B cell (primary cell): ENCODE measurements around the gene ZNF747. TPM values are rescaled to one million over a fixed set of nuclear protein-coding genes. Genes with fewer than 3 reads are reported as not detected.

Source experiments
- ATAC-seq: fragments of 200-7000 bp; cut with Tn5 transposase; one replicate; pipeline ENCODE4 v1.10.0; 2021; ENCODE audit warnings: low read depth, mild to moderate bottlenecking, moderate number of reproducible peaks, moderate library complexity
- CTCF ChIA-PET: fragments of 350-600 bp; sonication (Branson Sonifier 250); formaldehyde crosslinking; loops from one replicate; lab custom pipeline; 2021; ENCODE audit warnings: antibody characterized with exemption, inconsistent platforms; lab: Charles Lee
- POLR2A ChIA-PET: fragments of 350-600 bp; sonication (Branson Sonifier 250); formaldehyde crosslinking; loops from one replicate; lab custom pipeline; 2021; ENCODE audit warnings: antibody characterized with exemption; lab: Charles Lee
- DNase-seq: peaks from one replicate; pipeline ENCODE4 v3.0.0; 2013
- H2AFZ ChIP-seq: 2 replicates; pipeline ENCODE4 v1.6.1; 2012; ENCODE audit warnings: mild to moderate bottlenecking, low read depth, low read length; ENCODE audit not compliant: insufficient read depth, poor library complexity, severe bottlenecking
- H3K27ac ChIP-seq, 2 donors: 1 replicate in 1 of 2; 2 replicates in 1 of 2; pipeline ENCODE4 v1.5.1; 2012 to 2013; ENCODE audit warnings: low read length in 2 of 2, mild to moderate bottlenecking in 2 of 2, moderate library complexity in 1 of 2
- H3K27me3 ChIP-seq, 4 experiments: fragments of 200-600 bp in 1 of 4; sonication (generic) in 1 of 4; replicated peaks in 1 of 4; 1 replicate in 2 of 4; 2 replicates in 2 of 4; pipeline versions ENCODE4 v1.6.1 to v1.7.0; 2013 to 2016; ENCODE audit warnings: low read length in 3 of 4, mild to moderate bottlenecking in 2 of 4, mixed read lengths in 1 of 4, moderate library complexity in 1 of 4; ENCODE audit not compliant: insufficient read depth in 4 of 4, control insufficient read depth in 3 of 4; ENCODE audit errors: control extremely low read depth in 1 of 4
- H3K36me3 ChIP-seq, 2 experiments: replicated peaks in 1 of 2; 1 replicate in 1 of 2; 2 replicates in 1 of 2; pipeline versions ENCODE4 v1.6.1 to v1.7.1; 2013; ENCODE audit warnings: low read length in 1 of 2; ENCODE audit not compliant: insufficient read depth in 2 of 2, control insufficient read depth in 1 of 2; ENCODE audit errors: control extremely low read depth in 1 of 2, extremely low read depth in 1 of 2
- H3K4me1 ChIP-seq, 2 donors: fragments of 200-600 bp in 1 of 2; sonication (generic) in 1 of 2; 1 replicate in 1 of 2; 2 replicates in 1 of 2; pipeline versions ENCODE4 v1.5.1 to v1.6.1; 2013 to 2017; ENCODE audit warnings: low read length in 2 of 2; ENCODE audit not compliant: control insufficient read depth in 2 of 2, insufficient read depth in 2 of 2
- H3K4me2 ChIP-seq: replicated peaks from 2 replicates; pipeline ENCODE3; 2012; ENCODE audit warnings: mild to moderate bottlenecking, low read depth, low read length; ENCODE audit not compliant: poor library complexity, severe bottlenecking
- H3K4me3 ChIP-seq, 5 experiments: fragments of 200-600 bp in 1 of 5; sonication (generic) in 1 of 5; 1 replicate in 3 of 5; 2 replicates in 2 of 5; pipeline versions ENCODE4 v1.5.1 to v1.7.0; 2011 to 2016; ENCODE audit warnings: low read length in 4 of 5, mild to moderate bottlenecking in 4 of 5, low read depth in 2 of 5, control low read depth in 1 of 5, moderate library complexity in 1 of 5; ENCODE audit not compliant: insufficient read depth in 1 of 5; ENCODE audit errors: control extremely low read depth in 1 of 5, extremely low read depth in 1 of 5
- H3K79me2 ChIP-seq: fragments of 200-600 bp; sonication (generic); one replicate; pipeline ENCODE4 v1.6.0; 2016; ENCODE audit warnings: low read length; ENCODE audit not compliant: control insufficient read depth, insufficient read depth
- H3K9ac ChIP-seq: fragments of 200-600 bp; sonication (generic); 2 replicates; pipeline ENCODE4 v1.6.1; 2017; ENCODE audit warnings: mild to moderate bottlenecking, low read length, moderate library complexity
- H3K9me3 ChIP-seq, 3 donors: one replicate each; pipeline versions ENCODE4 v1.6.1 to v1.7.1; 2013; ENCODE audit warnings: low read length in 2 of 3; ENCODE audit not compliant: control insufficient read depth in 2 of 3, insufficient read depth in 1 of 3; ENCODE audit errors: control extremely low read depth in 1 of 3
- H4K20me1 ChIP-seq: 2 replicates; pipeline ENCODE4 v1.6.0; 2012; ENCODE audit warnings: mild to moderate bottlenecking, low read length; ENCODE audit not compliant: insufficient read depth, control insufficient read depth, poor library complexity, severe bottlenecking
- H3K27ac Mint-ChIP-seq: one replicate; pipeline ENCODE4 v1.8.0; 2021; ENCODE audit warnings: mixed read lengths
- H3K27me3 Mint-ChIP-seq: one replicate; pipeline ENCODE4 v1.8.0; 2021; ENCODE audit warnings: mixed read lengths
- H3K4me1 Mint-ChIP-seq: one replicate; pipeline ENCODE4 v1.8.0; 2021; ENCODE audit warnings: mixed read lengths
- H3K4me3 Mint-ChIP-seq: one replicate; pipeline ENCODE4 v1.8.0; 2021; ENCODE audit warnings: mixed read lengths
- H3K9me3 Mint-ChIP-seq: one replicate; pipeline ENCODE4 v1.8.0; 2022; ENCODE audit warnings: mixed read lengths; ENCODE audit not compliant: insufficient read depth
- EZH2 ChIP-seq: IDR thresholded peaks from 2 replicates; pipeline ENCODE4 v1.6.1; 2012; ENCODE audit warnings: borderline replicate concordance, low read depth, mild to moderate bottlenecking, moderate library complexity, low read length; ENCODE audit not compliant: insufficient read depth, poor library complexity, severe bottlenecking
- WGBS: methylation state at CpG from one replicate; pipeline ENCODE4 v1.1.5; 2013; ENCODE audit warnings: missing lambda C conversion rate; ENCODE audit not compliant: insufficient coverage; 5-methylcytosine and 5-hydroxymethylcytosine counted together
- intact Hi-C: fragments of 100-400 bp; cut with micrococcal nuclease; formaldehyde crosslinking; loops from one replicate; pipeline ENCODE4 v1.10.0; 2022
- polyA plus RNA-seq: library from polyadenylated mRNA; depleted of rRNA; stranded (reverse); fragments of >200 nt; gene quantifications from 2 replicates; pipeline ENCODE4 v1.2.3, GENCODE V29; 2012
- total RNA-seq, 2 donors: library from RNA; stranded (reverse); fragments of 120-200 nt in 1 of 2; gene quantifications; 1 replicate in 1 of 2; 2 replicates in 1 of 2; pipeline versions ENCODE4 v1.2.3 to v1.2.4, GENCODE V29; 2013 to 2022
- TF ChIP-seq, protein P1 (sequence below): fragments of 200-600 bp; IDR thresholded peaks from one replicate; pipeline ENCODE4 v1.8.0; 2022; ENCODE audit warnings: antibody characterized with exemption, mild to moderate bottlenecking

The ZNF747 gene
- total and polyA plus RNA-seq, 2 donors (not counting 1 experiment from before 2014, with no cell fraction given), result 9.7 to 17.3 TPM

- Histone ChIP-seq H3K4me2 (no peak overlapping the region), H3K9me3 (no peaks in the 10 kb centered on the region), H4K20me1 (no peaks in the 10 kb centered on the region), H3K4me1 (no peaks in the 10 kb centered on the region), H2AFZ (no peak overlapping the region), H3K9ac (no peak overlapping the region), H3K4me3 (no peak overlapping the region), H3K27ac (no peak overlapping the region), H3K36me3 (peaks cover 2 to 69% of the 10 kb centered on the region in 2 experiments), H3K27me3 (no peaks in the 10 kb centered on the region), H3K79me2 (peaks cover 3% of the 10 kb centered on the region)
- no peak for DNase-seq
- no peaks in the 10 kb centered on the region for H3K9me3 Mint-ChIP-seq
- H3K4me1 Mint-ChIP-seq, result peaks cover 4% of the 10 kb centered on the region
- TF ChIP-seq, protein P1, sequence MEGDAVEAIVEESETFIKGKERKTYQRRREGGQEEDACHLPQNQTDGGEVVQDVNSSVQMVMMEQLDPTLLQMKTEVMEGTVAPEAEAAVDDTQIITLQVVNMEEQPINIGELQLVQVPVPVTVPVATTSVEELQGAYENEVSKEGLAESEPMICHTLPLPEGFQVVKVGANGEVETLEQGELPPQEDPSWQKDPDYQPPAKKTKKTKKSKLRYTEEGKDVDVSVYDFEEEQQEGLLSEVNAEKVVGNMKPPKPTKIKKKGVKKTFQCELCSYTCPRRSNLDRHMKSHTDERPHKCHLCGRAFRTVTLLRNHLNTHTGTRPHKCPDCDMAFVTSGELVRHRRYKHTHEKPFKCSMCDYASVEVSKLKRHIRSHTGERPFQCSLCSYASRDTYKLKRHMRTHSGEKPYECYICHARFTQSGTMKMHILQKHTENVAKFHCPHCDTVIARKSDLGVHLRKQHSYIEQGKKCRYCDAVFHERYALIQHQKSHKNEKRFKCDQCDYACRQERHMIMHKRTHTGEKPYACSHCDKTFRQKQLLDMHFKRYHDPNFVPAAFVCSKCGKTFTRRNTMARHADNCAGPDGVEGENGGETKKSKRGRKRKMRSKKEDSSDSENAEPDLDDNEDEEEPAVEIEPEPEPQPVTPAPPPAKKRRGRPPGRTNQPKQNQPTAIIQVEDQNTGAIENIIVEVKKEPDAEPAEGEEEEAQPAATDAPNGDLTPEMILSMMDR, result no peak
- TF ChIP-seq EZH2, result no peak
- no peak for ATAC-seq
- POLR2A ChIA-PET, result interaction anchor here (0.7 kb wide), 2 partner anchors 10 to 21 kb away, joined by 5 to 6 read pairs; no protein-coding TSS in a partner anchor
- no peak overlapping the region for H3K4me3 Mint-ChIP-seq
- 96% methylated on average over 4 of the region's 7 CpGs for WGBS
- no peaks in the 10 kb centered on the region for H3K27me3 Mint-ChIP-seq
- CTCF ChIA-PET, result interaction anchor here (0.7 kb wide), 1 partner anchor 28 kb away, joined by 3 read pairs; no protein-coding TSS in a partner anchor
- intact Hi-C loops, result no loop called here
- peak overlapping the region; percentile 68 for H3K27ac Mint-ChIP-seq
Observed at GRCh38 chr16:30485818-30486436, 48.7 kb downstream of the ZNF747 start.

DNA sequence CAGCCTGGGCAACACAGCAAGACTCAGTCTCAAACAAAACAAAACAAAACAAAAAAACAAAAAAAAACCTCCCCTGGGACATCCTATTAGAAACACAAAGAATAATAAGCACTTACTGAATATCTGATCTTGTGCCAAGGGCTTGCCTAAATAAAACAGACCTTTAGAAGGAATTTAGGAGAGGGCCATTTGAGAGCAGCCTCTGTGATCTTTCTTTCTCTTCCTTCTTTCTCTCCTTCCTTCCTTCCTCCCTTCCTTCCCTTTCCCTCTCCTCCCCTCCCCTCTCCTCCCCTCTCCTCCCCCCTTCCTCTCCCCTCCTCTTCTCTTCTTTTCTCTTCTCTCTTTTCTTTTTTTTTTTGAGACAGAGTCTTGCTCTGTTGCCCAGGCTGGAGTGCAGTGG is 49.8 kb downstream of the ZNF747 start:
- no peak for TF ChIP-seq EZH2
- TF ChIP-seq, protein P1, result no peak
- Mint-ChIP-seq H3K27me3 (no peaks in the 10 kb centered on the region), H3K9me3 (no peaks in the 10 kb centered on the region), H3K4me1 (peaks cover 7% of the 10 kb centered on the region), H3K27ac (no peak overlapping the region), H3K4me3 (no peak overlapping the region)
- no peaks in the 10 kb centered on the region for H3K27me3 ChIP-seq
- CTCF ChIA-PET, result interaction anchor here (0.6 kb wide), 1 partner anchor 209 kb away, joined by 4 read pairs; no protein-coding TSS in a partner anchor
- no peak for ATAC-seq
- H3K4me1 ChIP-seq, result no peaks in the 10 kb centered on the region
- H3K9me3 ChIP-seq, result no peaks in the 10 kb centered on the region
- no peak overlapping the region for H2AFZ ChIP-seq
- POLR2A ChIA-PET, result interaction anchor here (0.6 to 0.8 kb wide), 4 partner anchors 11 to 83 kb away, joined by 3 to 9 read pairs (median 4); partner anchors contain the start of gene ZNF764
- no peak overlapping the region for H3K9ac ChIP-seq
- no peak for DNase-seq
- H3K4me3 ChIP-seq, result no peak overlapping the region
- H3K4me2 ChIP-seq, result no peak overlapping the region
- peaks cover 5 to 71% of the 10 kb centered on the region in 2 experiments for H3K36me3 ChIP-seq
- intact Hi-C loops, result no loop called here
- H3K27ac ChIP-seq, result no peak overlapping the region
- peaks cover 3% of the 10 kb centered on the region for H3K79me2 ChIP-seq
- no peaks in the 10 kb centered on the region for H4K20me1 ChIP-seq
